RWPE1 (cell line): ENCODE data around the gene C1S.

Source experiments
- CTCF ChIA-PET: fragments of 350-600 bp; sonication (Branson Sonifier 250); formaldehyde crosslinking; extraction: SDS; loops from one replicate; lab custom pipeline; 2021; lab: Yijun Ruan, JAX
- POLR2A ChIA-PET: fragments of 400-600 bp; formaldehyde crosslinking; extraction: SDS; loops from one replicate; lab custom pipeline; 2020; ENCODE audit warnings: antibody characterized with exemption; ENCODE audit not compliant: low non-redundant PET; lab: Yijun Ruan, JAX
- DNase-seq: peaks from one replicate; pipeline ENCODE4 v3.0.0; 2012; ENCODE audit warnings: low spot score
- H3K27ac ChIP-seq: fragments of 450-650 bp; 2 replicates; pipeline ENCODE4 v1.5.1; 2017
- CTCF ChIP-seq: fragments of 450-650 bp; conservative IDR thresholded peaks from 2 replicates; pipeline ENCODE4 v1.5.1; 2017; ENCODE audit warnings: low read depth, mild to moderate bottlenecking

The C1S gene

GRCh38 chr12:7096006-7096932 lies 35.8 kb downstream of the C1S start:
- TF ChIP-seq CTCF = no peak
- CTCF ChIA-PET = interaction anchor here (0.5 to 0.6 kb wide), 2 partner anchors 40 to 200 kb away, joined by 3 read pairs; no protein-coding TSS in a partner anchor
- no peak overlapping the region for H3K27ac ChIP-seq
- POLR2A ChIA-PET = interaction anchor here (0.7 kb wide), 1 partner anchor 12 kb away, joined by 3 read pairs; no protein-coding TSS in a partner anchor
- no peak for DNase-seq

GRCh38 chr12:7096979-7097378 lies 36.5 kb downstream of the C1S start:
- no peak for TF ChIP-seq CTCF
- POLR2A ChIA-PET = interaction anchor here (0.7 kb wide), 1 partner anchor 56 kb away, joined by 6 read pairs; no protein-coding TSS in a partner anchor
- CTCF ChIA-PET = no interaction called here
- DNase-seq = no peak
- H3K27ac ChIP-seq = no peak overlapping the region

- CTCF ChIA-PET = interaction anchor here (0.5 to 1.0 kb wide), 2 partner anchors 81 to 139 kb away, joined by 3 to 5 read pairs; no protein-coding TSS in a partner anchor
- no peak for TF ChIP-seq CTCF
- H3K27ac ChIP-seq = no peak overlapping the region
- POLR2A ChIA-PET = interaction anchor here (0.6 to 0.7 kb wide), 2 partner anchors 9 to 20 kb away, joined by 3 to 4 read pairs; no protein-coding TSS in a partner anchor
- DNase-seq = no peak
These were observed 38.9 kb downstream of the C1S start for GRCh38 chr12:7099290-7099996.

GRCh38 chr12:7100239-7100638 lies 39.7 kb downstream of the C1S start:
- TF ChIP-seq CTCF = no peak
- no peak overlapping the region for H3K27ac ChIP-seq
- POLR2A ChIA-PET = no interaction called here
- DNase-seq = no peak
- CTCF ChIA-PET = interaction anchor here (0.6 to 1.0 kb wide), 2 partner anchors 17 to 139 kb away, joined by 3 to 4 read pairs; no protein-coding TSS in a partner anchor

GRCh38 chr12:7101047-7101693 lies 40.7 kb downstream of the C1S start:
- TF ChIP-seq CTCF = no peak
- no peak overlapping the region for H3K27ac ChIP-seq
- DNase-seq = no peak
- CTCF ChIA-PET = interaction anchor here (0.6 kb wide), 1 partner anchor 16 kb away, joined by 4 read pairs; no protein-coding TSS in a partner anchor
- POLR2A ChIA-PET = no interaction called here
